ENCODE measurements around the gene ADGRD1. TPM values are rescaled to one million over a fixed set of nuclear protein-coding genes. Genes with fewer than 3 reads are reported as not detected.

Gene ADGRD1
- total and polyA plus RNA-seq, 2 of the 8 experiments (the other 6 are each of a cell fraction or from before 2014, with no cell fraction given): 0.36 to 0.48 TPM

DNA sequence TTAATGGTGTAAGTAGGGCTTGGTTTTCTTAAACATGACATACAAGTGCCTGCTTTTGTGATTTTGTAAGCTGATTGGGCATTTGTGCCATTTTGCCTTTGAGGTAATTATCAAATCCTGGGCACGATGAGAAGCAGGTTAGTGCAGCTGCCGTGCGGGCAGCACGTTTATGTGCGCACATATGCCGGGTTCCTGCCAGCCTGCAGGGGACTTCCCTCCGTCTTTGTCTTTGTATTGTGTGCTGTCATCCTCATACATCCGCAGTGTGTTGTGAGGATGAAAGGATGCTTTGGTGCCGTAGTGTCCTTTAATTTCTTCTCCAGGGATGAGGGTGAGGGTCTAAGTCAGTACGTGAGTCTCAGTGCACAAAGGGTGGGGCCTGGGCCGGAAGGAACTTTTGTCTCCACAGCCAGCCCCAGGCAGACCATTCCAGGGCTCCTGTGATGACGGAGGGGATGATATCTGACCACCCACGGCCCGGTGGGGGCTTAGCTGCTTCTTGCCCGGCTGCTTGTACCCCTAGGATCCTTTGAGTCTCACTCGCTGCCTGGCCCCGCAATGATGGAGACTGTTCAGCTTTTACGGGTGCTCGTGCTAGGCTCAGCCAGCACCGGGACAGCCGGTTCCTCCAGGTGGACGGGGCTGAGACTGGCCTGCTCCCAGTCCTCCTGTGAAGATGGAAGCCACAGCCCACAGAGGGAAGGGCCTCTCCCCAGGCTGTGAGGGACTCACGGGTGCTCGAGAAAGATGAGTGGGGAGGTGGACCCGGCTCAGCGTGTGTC lies 54.6 kb downstream of the ADGRD1 start:
- H4K91ac ChIP-seq (replicated peaks; ENCODE audit: insufficient read length, low read length): no peak overlapping the region
- H2BK12ac ChIP-seq (ENCODE audit: low read depth, low read length): no peak overlapping the region
- no peak overlapping the region for H3K23ac ChIP-seq (ENCODE audit: insufficient read length)
- FAIRE-seq: no peak
- no peaks in the 10 kb centered on the region for H3K36me3 ChIP-seq (ENCODE audit: control insufficient read depth in 2 of 4, insufficient read depth in 4 of 4, low read length in 3 of 4)
- no peaks in the 10 kb centered on the region for H3K23me2 ChIP-seq (ENCODE audit: low read depth, low read length)
- H4K5ac ChIP-seq (ENCODE audit: insufficient read length, low read depth, low read length): no peak overlapping the region
- no peaks in the 10 kb centered on the region for H3K4me1 ChIP-seq (replicated peaks in 1 of 4; ENCODE audit: control insufficient read depth in 3 of 4, insufficient read depth in 4 of 4, low read length in 3 of 4)
- no peak overlapping the region for H3K18ac ChIP-seq (ENCODE audit: extremely low read depth, low read length)
- H2AFZ ChIP-seq (ENCODE audit: low read length): no peak overlapping the region
- H2BK120ac ChIP-seq (replicated peaks; ENCODE audit: low read depth, low read length): no peak overlapping the region
- ChIA-PET POLR2A (ENCODE audit: partially characterized antibody) (interaction anchor here (1.2 kb wide), 1 partner anchor 41 kb away, joined by 4 read pairs; no protein-coding TSS in a partner anchor), CTCF (ENCODE audit: partially characterized antibody) (interaction anchor here (0.9 kb wide), 1 partner anchor 12 kb away, joined by 3 read pairs; no protein-coding TSS in a partner anchor)
- no peak overlapping the region for H3K9ac ChIP-seq (replicated peaks in 1 of 4; ENCODE audit: extremely low read depth in 1 of 4, low read depth in 3 of 4, low read length in 3 of 4)
- H4K20me1 ChIP-seq (replicated peaks in 1 of 2; ENCODE audit: control insufficient read depth in 1 of 2, insufficient read depth in 2 of 2, low read length in 2 of 2): no peaks in the 10 kb centered on the region
- no peak for DNase-seq (ENCODE audit: low read depth in 1 of 2, low spot score in 2 of 2)
- H3K14ac ChIP-seq (ENCODE audit: insufficient read length): no peak overlapping the region
- no peak overlapping the region for H2BK20ac ChIP-seq (ENCODE audit: low read length)
- no peak overlapping the region for H3K4ac ChIP-seq (replicated peaks; ENCODE audit: insufficient read length, low read depth, low read length)
- no peaks in the 10 kb centered on the region for H3K9me3 ChIP-seq (ENCODE audit: insufficient read depth in 2 of 2, low read depth in 1 of 2, low read length in 1 of 2)
- H4K8ac ChIP-seq (ENCODE audit: extremely low read depth, insufficient read depth, low read length): no peak overlapping the region; the same call in 1 of the 2 replicates
- H2BK5ac ChIP-seq (ENCODE audit: low read depth, low read length): no peak overlapping the region; the same call in 1 of the 2 replicates
- no peak overlapping the region for H3K4me3 ChIP-seq (ENCODE audit: extremely low read depth in 1 of 4, insufficient read depth in 2 of 4, low read depth in 3 of 4, low read length in 4 of 4)
- no peak overlapping the region for H3K56ac ChIP-seq (replicated peaks; ENCODE audit: insufficient read length, low read depth, low read length)
- H3K27me3 ChIP-seq (replicated peaks in 1 of 4; ENCODE audit: control insufficient read depth in 3 of 4, extremely low read depth in 1 of 4, insufficient read depth in 3 of 4, low read length in 3 of 4): no peaks in the 10 kb centered on the region; a peak in 1 of 7 replicates
- WGBS, 2 experiments (ENCODE audit: extremely low coverage in 1 of 2, insufficient coverage in 1 of 2, insufficient read length in 1 of 2, insufficient replicate concordance in 2 of 2, low coverage in 1 of 2, low lambda C conversion rate in 2 of 2, missing lambda C conversion rate in 1 of 2): 90% methylated on average over 26 of the region's 26 CpGs; no CpG with 5 or more reads in 1 of the 2 experiments
- H2BK15ac ChIP-seq (ENCODE audit: low read length): no peak overlapping the region
- no peak overlapping the region for H3K4me2 ChIP-seq (ENCODE audit: insufficient read depth in 1 of 2, low read depth in 2 of 2, low read length in 2 of 2)
- H3K27ac ChIP-seq (ENCODE audit: low read depth, low read length): no peak overlapping the region
- no peaks in the 10 kb centered on the region for H3K79me1 ChIP-seq (ENCODE audit: low read depth, low read length)
- no peak overlapping the region for H2AK5ac ChIP-seq (ENCODE audit: low read depth, low read length)
- H3K79me2 ChIP-seq (ENCODE audit: control insufficient read depth in 1 of 2, insufficient read depth in 2 of 2, low read length in 2 of 2): no peaks in the 10 kb centered on the region
- TF ChIP-seq NANOG (IDR thresholded peaks at IDR 0.05; ENCODE audit: insufficient read depth, low read depth, low read length, poor library complexity, severe bottlenecking): no peak
- no peak for TF ChIP-seq MAFK (IDR thresholded peaks at IDR 0.05; ENCODE audit: low read depth, low read length)
- no peak for TF ChIP-seq CTBP2 (IDR thresholded peaks at IDR 0.05; ENCODE audit: borderline replicate concordance, insufficient read depth, insufficient read length, low read length)
- TF ChIP-seq EP300 (IDR thresholded peaks at IDR 0.05; ENCODE audit: borderline replicate concordance in 1 of 2, low read depth in 2 of 2, low read length in 2 of 2): no peak
- no peak for TF ChIP-seq CBX8 (IDR thresholded peaks at IDR 0.05; ENCODE audit: borderline replicate concordance, low read depth, low read length)
- TF ChIP-seq EZH2 (IDR thresholded peaks at IDR 0.05; ENCODE audit: low read depth, low read length, severe bottlenecking): no peak
- TF ChIP-seq GABPA (IDR thresholded peaks at IDR 0.05; ENCODE audit: borderline replicate concordance, insufficient read depth, low read length): no peak
- TF ChIP-seq KDM1A (IDR thresholded peaks at IDR 0.05; ENCODE audit: borderline replicate concordance, low read length): no peak
- no peak for TF ChIP-seq SAP30 (IDR thresholded peaks at IDR 0.05; ENCODE audit: insufficient read depth, insufficient replicate concordance, low read length)
- no peak for TF ChIP-seq NRF1 (IDR thresholded peaks at IDR 0.05; ENCODE audit: low read depth, low read length)
- TF ChIP-seq TAF1 (IDR thresholded peaks at IDR 0.05; ENCODE audit: low read depth, low read length): no peak

All from H1 (cell line).